ENCODE results near the gene SLC49A3. TPM values are rescaled to one million over a fixed set of nuclear protein-coding genes. Genes with fewer than 3 reads are reported as not detected.
A peak's percentile ranks its signal among the peaks of the same experiment; 100 is the strongest.
"Not testable (repeated sequence)": the region's sequence is repeated elsewhere in the genome, so short reads cannot be mapped to it uniquely, and the experiment has no call there.

Gene SLC49A3
- total RNA-seq, 1 donor, result 3.9 TPM

- no peak for DNase-seq (ENCODE audit: low read depth)
- TF ChIP-seq CTCF (IDR thresholded peaks at IDR 0.05; ENCODE audit: insufficient read depth, low read depth, low read length), result no peak
- H3K4me3 ChIP-seq (ENCODE audit: low read depth, low read length), result peak overlapping the region; percentile 87
These were observed 18.1 kb upstream of the SLC49A3 start for GRCh38 chr4:706834-707598.

- peak overlapping the region; percentile 87 for H3K4me3 ChIP-seq (ENCODE audit: low read depth, low read length)
- not testable (repeated sequence) for DNase-seq (ENCODE audit: low read depth)
These were observed 17.2 kb upstream of the SLC49A3 start for GRCh38 chr4:706083-706633.

GRCh38 chr4:705278-706082, 16.5 kb upstream of the SLC49A3 start, which contains the start of gene PCGF3:
Gene PCGF3 (plus strand): TSS chr4:705832. CDS start chr4:733681, 27,849 bp downstream.
- peak within 1 kb of the TSS; percentile 87 for H3K4me3 ChIP-seq (ENCODE audit: low read depth, low read length)
- peak; percentile 96 for DNase-seq (ENCODE audit: low read depth)
- TF ChIP-seq CTCF (IDR thresholded peaks at IDR 0.05; ENCODE audit: insufficient read depth, low read depth, low read length), result no peak

- no peak for TF ChIP-seq CTCF (IDR thresholded peaks at IDR 0.05; ENCODE audit: insufficient read depth, low read depth, low read length)
- peak overlapping the region; percentile 68 for H3K4me3 ChIP-seq (ENCODE audit: low read depth, low read length)
- no peak for DNase-seq (ENCODE audit: low read depth)
These were observed 16.0 kb upstream of the SLC49A3 start for GRCh38 chr4:704971-705277.

GRCh38 chr4:704198-704891, 15.4 kb upstream of the SLC49A3 start:
- DNase-seq (ENCODE audit: low read depth), result no peak
- TF ChIP-seq CTCF (IDR thresholded peaks at IDR 0.05; ENCODE audit: insufficient read depth, low read depth, low read length), result no peak
- H3K4me3 ChIP-seq (ENCODE audit: low read depth, low read length), result no peak overlapping the region

GRCh38 chr4:703336-704197, 14.6 kb upstream of the SLC49A3 start:
- no peak for DNase-seq (ENCODE audit: low read depth)
- H3K4me3 ChIP-seq (ENCODE audit: low read depth, low read length), result no peak overlapping the region
- TF ChIP-seq CTCF (IDR thresholded peaks at IDR 0.05; ENCODE audit: insufficient read depth, low read depth, low read length), result no peak

All from fibroblast of villous mesenchyme (primary cell).